K562 (cell line): Measurements from ENCODE around the gene TMEM95. TPM values are rescaled to one million over a fixed set of nuclear protein-coding genes. Genes with fewer than 3 reads are reported as not detected.

Experiments
- CBX1 ChIP-seq: sonication (generic); IDR thresholded peaks from 2 replicates; pipeline ENCODE4 v1.6.1; 2016; ENCODE audit warnings: antibody characterized with exemption, low read depth, mild to moderate bottlenecking
- E2F6 ChIP-seq, 2 experiments: IDR thresholded peaks; 2 replicates each; pipeline ENCODE4 v1.6.1; 2011; ENCODE audit warnings: borderline replicate concordance in 1 of 2, control low read depth in 1 of 2, low read depth in 1 of 2, low read length in 1 of 2, mild to moderate bottlenecking in 1 of 2, mixed read lengths in 1 of 2, moderate library complexity in 1 of 2; ENCODE audit not compliant: insufficient read depth in 1 of 2, insufficient read length in 1 of 2, poor library complexity in 1 of 2, severe bottlenecking in 1 of 2; ENCODE audit errors: extremely low read depth in 1 of 2
- HMG20B ChIP-seq: fragments of 250-450 bp; sonication (Bioruptor Pico); IDR thresholded peaks from 2 replicates; pipeline ENCODE4 v1.5.0; 2021; ENCODE audit warnings: mild to moderate bottlenecking
- TEAD4 ChIP-seq, 2 experiments: sonication (generic) in 1 of 2; formaldehyde crosslinking in 1 of 2; IDR thresholded peaks; 2 replicates each; pipeline versions ENCODE4 v1.6.1 to v1.8.0; 2012 to 2022; ENCODE audit warnings: borderline replicate concordance in 1 of 2, inconsistent platforms in 1 of 2, low read length in 1 of 2, mild to moderate bottlenecking in 1 of 2, missing genetic modification reagents in 1 of 2
- U2AF1 ChIP-seq: fragments of 200-400 bp; formaldehyde crosslinking; optimal IDR thresholded peaks from 2 replicates; pipeline ENCODE3; 2017; ENCODE audit warnings: mild to moderate bottlenecking, low read depth, low read length, moderate library complexity
- USF2 ChIP-seq: sonication (generic); formaldehyde crosslinking; IDR thresholded peaks from 2 replicates; pipeline ENCODE4 v1.5.0; 2020; ENCODE audit warnings: missing genetic modification reagents
- ZNF407 ChIP-seq: fragments of 450-650 bp; IDR thresholded peaks from 2 replicates; pipeline ENCODE4 v1.6.1; 2016; ENCODE audit warnings: low read depth
- ZNF408 ChIP-seq: fragments of 250-450 bp; sonication (Bioruptor Pico); IDR thresholded peaks from 2 replicates; pipeline ENCODE4 v1.4.0; 2020; ENCODE audit warnings: low read depth, mild to moderate bottlenecking, moderate library complexity
- ZNF57 ChIP-seq: fragments of 450-650 bp; formaldehyde crosslinking; IDR thresholded peaks from 2 replicates; pipeline ENCODE4 v1.4.0; 2020; ENCODE audit warnings: mild to moderate bottlenecking, moderate library complexity
- ZNF592 ChIP-seq: fragments of 450-650 bp; IDR thresholded peaks from 2 replicates; pipeline ENCODE4 v1.6.1; 2017; ENCODE audit warnings: antibody characterized with exemption, mild to moderate bottlenecking
- polyA plus RNA-seq, 8 experiments: library from polyadenylated mRNA; depleted of rRNA in 4 of 8; stranded (reverse) in 5 of 8; unstranded in 3 of 8; fragments of >200 nt; fragmentation: Nextera tagmentation in 2 of 8; fragmentation: Illumina TruSeq in 1 of 8; extraction: Ambion mirVana in 2 of 8; extraction: Trizol in 1 of 8; gene quantifications; 2 replicates each; pipeline versions ENCODE4 v1.2.1 to v1.2.3, GENCODE V29; 2011 to 2014; ENCODE audit warnings: inconsistent platforms in 1 of 8, missing spikeins in 1 of 8
- total RNA-seq, 7 experiments: library from RNA; depleted of rRNA in 6 of 7; stranded (reverse); fragments of >200 nt in 6 of 7; fragmentation: Illumina TruSeq in 2 of 7; extraction: Trizol in 2 of 7; gene quantifications; 2 replicates each; pipeline versions ENCODE4 v1.2.1 to v1.2.3, GENCODE V29; 2011 to 2021; ENCODE audit warnings: low replicate concordance in 1 of 7

Gene TMEM95
- total and polyA plus RNA-seq, 9 of the 15 experiments (the other 6 are each of a cell fraction or from before 2014, with no cell fraction given) = not detected

- TF ChIP-seq ZNF408 = no peak
- TF ChIP-seq ZNF57 = no peak
- TF ChIP-seq HMG20B = no peak
- no peak for TF ChIP-seq USF2 (CRISPR knock-in tag)
- TF ChIP-seq ZNF592 = no peak
- 0 out of 2 replicates have a peak, but pooled peaks have one; percentile 12 for TF ChIP-seq TEAD4 (IDR thresholded peaks at IDR 0.05; ENCODE audit: low read length)
- TF ChIP-seq TEAD4 (CRISPR knock-in tag; IDR thresholded peaks at IDR 0.05; ENCODE audit: borderline replicate concordance) = no peak
- TF ChIP-seq U2AF1 = no peak
- peak in 1 of 2 experiments; percentile 20 for TF ChIP-seq E2F6 (IDR thresholded peaks at IDR 0.05; ENCODE audit: borderline replicate concordance in 1 of 2, extremely low read depth in 1 of 2, insufficient read depth in 1 of 2, insufficient read length in 1 of 2, low read depth in 1 of 2, low read length in 1 of 2, poor library complexity in 1 of 2, severe bottlenecking in 1 of 2)
- TF ChIP-seq CBX1 = no peak
- TF ChIP-seq ZNF407 = no peak
Measured at GRCh38 chr17:7329374-7329996, 25.5 kb upstream of the TMEM95 start (continued).
